Naive thymus-derived CD4-positive, alpha-beta T cell (primary cell): ENCODE results near the gene PTPRN2. TPM values are rescaled to one million over a fixed set of nuclear protein-coding genes. Genes with fewer than 3 reads are reported as not detected.
A peak's percentile ranks its signal among the peaks of the same experiment; 100 is the strongest.

Experiments
- ATAC-seq: fragments of 150-1000 bp; cut with Tn5 transposase; 2 replicates; pipeline ENCODE4 v1.10.0; 2021; ENCODE audit warnings: mild to moderate bottlenecking, moderate library complexity
- CTCF ChIA-PET: fragments of 350-600 bp; sonication (Branson Sonifier 250); formaldehyde crosslinking; loops from one replicate; lab custom pipeline; 2021; ENCODE audit warnings: antibody characterized with exemption; lab: Charles Lee
- POLR2A ChIA-PET: fragments of 350-600 bp; sonication (Branson Sonifier 250); formaldehyde crosslinking; loops from one replicate; lab custom pipeline; 2021; ENCODE audit warnings: antibody characterized with exemption, inconsistent platforms; lab: Charles Lee
- DNase-seq, 9 donors: peaks; one replicate each; pipeline versions ENCODE4 v3.0.0 to v3.0.0-alpha.2; 2020 to 2022; ENCODE audit warnings: mixed read lengths in 1 of 9
- H3K27ac ChIP-seq: one replicate; pipeline ENCODE4 v1.7.0; 2013; ENCODE audit warnings: mild to moderate bottlenecking, low read depth, low read length, moderate library complexity
- H3K27me3 ChIP-seq, 2 donors: one replicate each; pipeline ENCODE4 v1.7.0; 2013; ENCODE audit warnings: low read length in 2 of 2, mild to moderate bottlenecking in 2 of 2, moderate library complexity in 2 of 2; ENCODE audit not compliant: control insufficient read depth in 2 of 2, insufficient read depth in 2 of 2
- H3K36me3 ChIP-seq, 3 experiments: 1 replicate in 2 of 3; 2 replicates in 1 of 3; pipeline ENCODE4 v1.7.0; 2013; ENCODE audit warnings: low read length in 3 of 3, mild to moderate bottlenecking in 3 of 3, moderate library complexity in 1 of 3; ENCODE audit not compliant: insufficient read depth in 3 of 3, control insufficient read depth in 2 of 3
- H3K4me1 ChIP-seq, 2 donors: one replicate each; pipeline ENCODE4 v1.7.0; 2013; ENCODE audit warnings: low read length in 2 of 2, mild to moderate bottlenecking in 2 of 2, moderate library complexity in 1 of 2; ENCODE audit not compliant: control insufficient read depth in 2 of 2, insufficient read depth in 2 of 2
- H3K4me3 ChIP-seq: 2 replicates; pipeline ENCODE4 v1.7.0; 2013; ENCODE audit warnings: mild to moderate bottlenecking, low read length
- H3K9me3 ChIP-seq, 3 experiments: 1 replicate in 2 of 3; 2 replicates in 1 of 3; pipeline ENCODE4 v1.7.0; 2013; ENCODE audit warnings: low read length in 3 of 3; ENCODE audit not compliant: control insufficient read depth in 2 of 3
- H3K27ac Mint-ChIP-seq, 9 donors: one replicate each; pipeline ENCODE4 v1.8.0; 2020 to 2022; ENCODE audit warnings: mixed read lengths in 9 of 9, mild to moderate bottlenecking in 8 of 9, moderate library complexity in 5 of 9, inconsistent platforms in 2 of 9
- H3K27me3 Mint-ChIP-seq, 5 donors: one replicate each; pipeline ENCODE4 v1.8.0; 2021 to 2022; ENCODE audit warnings: mixed read lengths in 5 of 5, mild to moderate bottlenecking in 1 of 5
- H3K36me3 Mint-ChIP-seq, 5 donors: one replicate each; pipeline ENCODE4 v1.8.0; 2020 to 2022; ENCODE audit warnings: mixed read lengths in 5 of 5, mild to moderate bottlenecking in 3 of 5, inconsistent platforms in 1 of 5
- H3K4me1 Mint-ChIP-seq, 7 donors: one replicate each; pipeline ENCODE4 v1.8.0; 2020 to 2022; ENCODE audit warnings: mixed read lengths in 7 of 7, mild to moderate bottlenecking in 3 of 7, inconsistent platforms in 1 of 7
- H3K4me3 Mint-ChIP-seq, 10 donors: one replicate each; pipeline ENCODE4 v1.8.0; 2020 to 2022; ENCODE audit warnings: mild to moderate bottlenecking in 10 of 10, mixed read lengths in 10 of 10, moderate library complexity in 6 of 10, inconsistent platforms in 2 of 10
- H3K9me3 Mint-ChIP-seq, 11 donors: one replicate each; pipeline ENCODE4 v1.8.0; 2020 to 2022; ENCODE audit warnings: mixed read lengths in 11 of 11, mild to moderate bottlenecking in 4 of 11, inconsistent platforms in 1 of 11, moderate library complexity in 1 of 11
- intact Hi-C, 2 donors: fragments of 100-400 bp; cut with micrococcal nuclease; formaldehyde crosslinking; loops; one replicate each; pipeline ENCODE4 v1.15.1; 2023
- polyA plus RNA-seq, 2 donors: library from polyadenylated mRNA; unstranded; fragments of 300-500 nt; fragmentation: Illumina TruSeq; gene quantifications; one replicate each; pipeline ENCODE4 v1.2.3, GENCODE V29; 2021
- total RNA-seq, 6 experiments: library from RNA in 5 of 6; stranded (reverse) in 5 of 6; gene quantifications; 1 replicate in 5 of 6; 2 replicates in 1 of 6; pipeline ENCODE4 v1.2.3 and lab custom pipeline; 2021 to 2026

PTPRN2 gene
- total and polyA plus RNA-seq, 7 experiments from 2014 or later = 0.58 to 2.3 (median 1.4) TPM

DNA sequence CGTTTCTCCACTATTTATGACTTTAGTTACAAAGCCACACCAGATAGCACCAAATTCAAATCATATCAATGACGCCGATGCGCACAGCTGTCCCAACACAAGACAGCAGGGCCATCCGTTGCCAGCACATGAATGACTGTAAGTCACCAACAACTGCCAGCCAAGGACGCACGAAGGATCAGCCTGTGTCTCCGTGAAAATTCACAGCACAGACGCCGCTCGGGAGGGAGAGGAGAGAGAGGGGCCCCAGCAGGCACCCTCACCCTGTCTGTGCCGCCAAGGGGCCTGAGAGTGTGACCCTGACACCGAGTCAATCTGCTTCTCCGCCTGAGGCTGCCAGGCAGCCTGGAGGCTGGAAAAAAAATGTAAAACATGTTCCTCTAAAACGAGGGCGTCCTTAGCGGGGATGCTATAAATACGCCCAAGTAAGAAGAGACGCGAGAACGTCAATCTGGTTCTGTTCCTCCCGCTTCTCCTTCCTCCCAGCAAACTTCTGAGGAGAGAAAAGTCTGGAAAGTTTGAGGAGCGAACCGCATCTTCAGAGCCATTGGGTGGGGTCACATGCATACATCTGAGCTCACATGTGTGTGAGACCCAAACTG is 111.2 kb downstream of the PTPRN2 start:
- H3K4me3 Mint-ChIP-seq = no peak overlapping the region
- H3K27me3 Mint-ChIP-seq = peaks cover 0 to 27% (median 7%) of the 10 kb centered on the region in 5 donors
- H3K9me3 ChIP-seq = no peaks in the 10 kb centered on the region
- no peaks in the 10 kb centered on the region for H3K36me3 Mint-ChIP-seq
- no peak overlapping the region for H3K27ac Mint-ChIP-seq
- no peaks in the 10 kb centered on the region for H3K4me1 ChIP-seq
- no peak for DNase-seq
- no peaks in the 10 kb centered on the region for H3K36me3 ChIP-seq
- ChIA-PET POLR2A (no interaction called here), CTCF (no interaction called here)
- no peak for ATAC-seq
- no peak overlapping the region for H3K27ac ChIP-seq
- intact Hi-C loops = no loop called here
- H3K27me3 ChIP-seq = no peaks in the 10 kb centered on the region
- H3K4me3 ChIP-seq = no peak overlapping the region
- H3K9me3 Mint-ChIP-seq = peaks cover 0 to 3% (median 0%) of the 10 kb centered on the region in 11 donors
- H3K4me1 Mint-ChIP-seq = peaks cover 0 to 3% (median 0%) of the 10 kb centered on the region in 7 donors

DNA sequence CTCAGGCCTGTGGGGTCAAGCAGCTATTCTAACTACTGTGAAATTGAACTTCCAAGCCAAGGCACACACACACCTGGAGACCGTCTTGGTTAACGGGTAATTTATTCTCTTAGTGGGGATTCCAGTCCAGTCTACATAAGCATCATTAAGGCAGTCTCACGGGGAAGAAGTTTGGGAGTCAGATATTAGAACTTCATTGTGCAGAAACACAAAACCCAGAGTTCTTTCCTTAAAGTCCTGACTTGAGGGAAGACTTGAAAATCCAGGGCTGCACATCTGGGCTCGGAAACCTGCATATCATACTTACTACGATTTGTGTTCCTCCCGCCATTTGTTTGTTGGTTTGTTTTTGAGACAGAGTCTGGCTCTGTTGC is 112.0 kb downstream of the PTPRN2 start:
- H3K4me1 Mint-ChIP-seq = peaks cover 0 to 3% (median 0%) of the 10 kb centered on the region in 7 donors
- POLR2A ChIA-PET = no interaction called here
- no peak for ATAC-seq

DNA sequence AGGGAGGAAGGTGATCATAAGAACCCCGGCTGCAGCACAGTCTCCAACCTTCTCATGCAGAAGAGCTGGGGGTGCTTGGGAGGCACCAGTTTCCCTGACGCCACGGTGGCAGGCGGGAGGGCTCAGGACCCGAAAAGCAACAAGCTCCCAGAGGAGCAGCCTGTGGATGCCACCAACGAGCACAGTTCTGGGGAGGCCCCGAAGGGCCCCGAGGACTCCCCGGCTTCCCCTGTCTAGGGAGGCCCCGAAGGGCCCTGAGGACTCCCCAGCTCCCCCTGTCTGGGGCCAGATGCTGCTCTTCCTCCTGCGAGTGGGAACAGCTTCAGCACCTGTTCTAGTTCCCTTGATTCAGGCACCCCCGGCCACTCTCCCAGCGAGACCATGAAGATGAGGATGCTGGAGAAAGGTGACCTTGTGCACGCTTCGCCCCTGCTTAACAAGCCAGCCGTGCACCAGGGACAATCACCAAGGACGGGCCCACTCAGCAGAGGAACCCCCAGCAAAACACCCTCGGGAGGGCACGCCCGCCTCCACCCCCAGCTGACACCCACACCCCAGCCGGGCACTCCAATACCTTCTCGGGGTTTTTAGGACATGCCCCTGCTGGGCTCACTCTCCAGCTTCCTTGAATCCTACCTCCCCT is 112.5 kb downstream of the PTPRN2 start:
- H3K36me3 Mint-ChIP-seq = no peaks in the 10 kb centered on the region

More for the DNA sequence above, 112.0 kb downstream of the PTPRN2 start:
- DNase-seq = no peak
- CTCF ChIA-PET = no interaction called here
- Histone ChIP-seq H3K9me3 (no peaks in the 10 kb centered on the region), H3K4me3 (no peak overlapping the region), H3K36me3 (no peaks in the 10 kb centered on the region), H3K27ac (no peak overlapping the region), H3K27me3 (no peaks in the 10 kb centered on the region), H3K4me1 (no peaks in the 10 kb centered on the region)
- peak overlapping the region in 1 of 9 donors; percentile 49 for H3K27ac Mint-ChIP-seq
- no peak overlapping the region for H3K4me3 Mint-ChIP-seq
- peaks cover 0 to 3% (median 0%) of the 10 kb centered on the region in 11 donors for H3K9me3 Mint-ChIP-seq
- peaks cover 0 to 27% (median 7%) of the 10 kb centered on the region in 5 donors for H3K27me3 Mint-ChIP-seq
- intact Hi-C loops = no loop called here
- no peaks in the 10 kb centered on the region for H3K36me3 Mint-ChIP-seq

DNA sequence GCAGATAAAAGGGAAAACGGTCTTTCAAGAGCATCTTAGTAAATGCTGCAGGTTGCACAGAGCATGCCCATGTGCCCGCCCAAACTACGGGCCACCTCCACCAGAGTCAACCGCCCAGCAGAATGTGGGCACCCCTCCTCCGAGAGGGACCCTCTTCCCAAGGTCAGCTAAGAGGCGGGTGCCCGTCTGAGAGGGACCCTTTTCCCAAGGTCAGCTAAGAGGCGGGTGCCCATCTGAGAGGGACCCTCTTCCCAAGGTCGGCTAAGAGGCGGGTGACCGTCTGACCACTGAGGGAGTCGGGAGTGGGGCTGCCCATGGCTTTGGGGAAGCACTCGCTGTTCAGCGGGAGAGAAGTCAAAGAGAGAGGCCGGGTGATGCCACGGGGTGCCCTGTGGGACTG is 113.1 kb downstream of the PTPRN2 start:
- H3K4me1 Mint-ChIP-seq = peaks cover 0 to 3% (median 0%) of the 10 kb centered on the region in 7 donors
- no peak for ATAC-seq
- intact Hi-C loops = no loop called here
- no peaks in the 10 kb centered on the region for H3K4me1 ChIP-seq
- DNase-seq = no peak
- ChIA-PET CTCF (no interaction called here), POLR2A (no interaction called here)
- no peaks in the 10 kb centered on the region for H3K27me3 ChIP-seq
- no peak overlapping the region for H3K4me3 Mint-ChIP-seq
- H3K27ac Mint-ChIP-seq = no peak overlapping the region
- peaks cover 0 to 1% (median 0%) of the 10 kb centered on the region in 11 donors for H3K9me3 Mint-ChIP-seq
- H3K27me3 Mint-ChIP-seq = peaks cover 0 to 32% (median 13%) of the 10 kb centered on the region in 5 donors
- no peaks in the 10 kb centered on the region for H3K36me3 ChIP-seq
- no peaks in the 10 kb centered on the region for H3K36me3 Mint-ChIP-seq
- no peak overlapping the region for H3K27ac ChIP-seq
- no peaks in the 10 kb centered on the region for H3K9me3 ChIP-seq
- no peak overlapping the region for H3K4me3 ChIP-seq

More for the DNA sequence above, 112.5 kb downstream of the PTPRN2 start:
- ChIA-PET CTCF (no interaction called here), POLR2A (no interaction called here)
- Mint-ChIP-seq H3K4me1 (peaks cover 0 to 3% (median 0%) of the 10 kb centered on the region in 7 donors), H3K27ac (no peak overlapping the region), H3K9me3 (peaks cover 0 to 2% (median 0%) of the 10 kb centered on the region in 11 donors), H3K4me3 (no peak overlapping the region), H3K27me3 (peaks cover 0 to 27% (median 7%) of the 10 kb centered on the region in 5 donors)
- DNase-seq (no peak), ATAC-seq (no peak)
- intact Hi-C loops = no loop called here
- Histone ChIP-seq H3K4me1 (no peaks in the 10 kb centered on the region), H3K27me3 (no peaks in the 10 kb centered on the region), H3K4me3 (no peak overlapping the region), H3K36me3 (no peaks in the 10 kb centered on the region), H3K27ac (no peak overlapping the region), H3K9me3 (no peaks in the 10 kb centered on the region)

DNA sequence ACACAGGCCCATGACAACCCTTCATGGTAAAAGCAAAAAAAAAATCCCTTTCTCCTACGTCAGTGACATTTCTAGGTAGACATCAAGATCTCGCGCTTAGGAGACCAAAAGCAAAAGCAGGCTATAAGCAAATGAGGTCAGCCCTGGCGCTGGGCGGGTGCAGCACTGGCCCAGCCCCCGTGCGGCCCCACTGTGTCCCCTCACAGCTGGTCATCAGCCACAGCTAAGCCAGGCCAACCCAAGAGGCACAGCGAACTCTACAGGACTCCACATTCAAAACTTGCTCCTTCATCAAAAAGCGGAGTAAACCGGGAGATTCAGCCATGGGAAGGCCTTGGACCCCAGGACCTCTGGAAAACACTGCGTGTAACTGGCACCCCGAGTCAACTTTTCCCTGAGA is 113.7 kb downstream of the PTPRN2 start:
- ATAC-seq (no peak), DNase-seq (no peak)
- CTCF ChIA-PET = no interaction called here
- Histone ChIP-seq H3K4me3 (no peak overlapping the region), H3K4me1 (no peaks in the 10 kb centered on the region), H3K9me3 (no peaks in the 10 kb centered on the region), H3K27me3 (no peaks in the 10 kb centered on the region), H3K27ac (no peak overlapping the region), H3K36me3 (no peaks in the 10 kb centered on the region)
- intact Hi-C loops = no loop called here
- peaks cover 0 to 38% (median 17%) of the 10 kb centered on the region in 5 donors for H3K27me3 Mint-ChIP-seq
- H3K4me1 Mint-ChIP-seq = peaks cover 0 to 3% (median 0%) of the 10 kb centered on the region in 7 donors
- POLR2A ChIA-PET = no interaction called here
- no peak overlapping the region for H3K27ac Mint-ChIP-seq
- peaks cover 0 to 1% (median 0%) of the 10 kb centered on the region in 11 donors for H3K9me3 Mint-ChIP-seq
- no peak overlapping the region for H3K4me3 Mint-ChIP-seq
- no peaks in the 10 kb centered on the region for H3K36me3 Mint-ChIP-seq

DNA sequence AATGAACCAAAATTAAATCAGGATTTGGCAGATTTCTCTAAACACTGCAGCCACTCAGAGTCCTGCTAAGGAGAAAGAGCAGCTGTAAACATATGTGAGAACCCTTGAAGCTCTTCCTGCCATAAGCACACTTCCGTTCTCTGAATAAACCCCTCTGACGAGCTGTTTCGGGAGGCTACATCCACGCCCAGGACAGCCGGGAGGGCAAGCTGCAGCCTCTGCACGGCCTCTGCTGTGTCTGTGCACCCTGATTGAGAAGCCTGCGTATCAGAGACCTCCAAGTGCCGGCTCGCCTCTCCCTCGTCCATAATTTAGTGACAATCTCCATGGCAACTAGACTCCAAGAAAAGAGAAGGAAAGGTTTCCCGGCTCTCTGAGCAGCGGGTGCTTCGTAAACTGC is 114.4 kb downstream of the PTPRN2 start:
- ATAC-seq (no peak), DNase-seq (no peak)
- H3K27me3 Mint-ChIP-seq = peaks cover 0 to 40% (median 21%) of the 10 kb centered on the region in 5 donors
- ChIA-PET POLR2A (no interaction called here), CTCF (no interaction called here)
- H3K4me3 Mint-ChIP-seq = peak overlapping the region in 1 of 10 donors; percentile 29
- H3K27me3 ChIP-seq = no peaks in the 10 kb centered on the region
- H3K27ac ChIP-seq = no peak overlapping the region
- intact Hi-C loops = no loop called here
- H3K4me1 Mint-ChIP-seq = peaks cover 0 to 6% (median 0%) of the 10 kb centered on the region in 7 donors
- no peak overlapping the region for H3K4me3 ChIP-seq
- no peaks in the 10 kb centered on the region for H3K36me3 Mint-ChIP-seq
- H3K36me3 ChIP-seq = no peaks in the 10 kb centered on the region
- H3K27ac Mint-ChIP-seq = no peak overlapping the region
- peaks cover 0 to under 1% (median 0%) of the 10 kb centered on the region in 11 donors for H3K9me3 Mint-ChIP-seq
- no peaks in the 10 kb centered on the region for H3K4me1 ChIP-seq
- no peaks in the 10 kb centered on the region for H3K9me3 ChIP-seq

DNA sequence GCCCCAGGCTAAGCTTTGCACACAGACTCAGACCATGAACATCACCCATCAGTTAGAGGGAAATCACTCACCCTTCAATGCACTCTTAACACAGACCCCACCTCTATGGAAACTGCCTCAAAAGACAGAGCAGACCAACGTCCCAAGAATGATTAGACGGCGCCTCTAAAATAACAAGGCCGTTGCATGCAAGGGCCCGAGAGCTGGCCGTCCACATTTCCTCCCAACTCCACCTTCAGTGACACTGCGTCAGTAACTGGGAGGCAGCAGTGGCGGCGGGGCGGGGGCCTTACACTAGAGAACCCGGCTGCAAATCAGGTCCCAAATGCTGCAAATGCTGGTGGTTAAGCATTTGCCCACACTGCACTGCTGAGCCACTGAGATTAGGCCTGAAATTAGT is 115.0 kb downstream of the PTPRN2 start:
- H3K4me1 ChIP-seq = no peaks in the 10 kb centered on the region
- H3K27me3 ChIP-seq = no peaks in the 10 kb centered on the region
- ChIA-PET CTCF (no interaction called here), POLR2A (no interaction called here)
- intact Hi-C loops = no loop called here
- ATAC-seq (no peak), DNase-seq (no peak)
- no peak overlapping the region for H3K4me3 ChIP-seq
- Mint-ChIP-seq H3K4me3 (no peak overlapping the region), H3K9me3 (no peaks in the 10 kb centered on the region), H3K36me3 (no peaks in the 10 kb centered on the region), H3K27ac (no peak overlapping the region), H3K27me3 (peaks cover 0 to 38% (median 23%) of the 10 kb centered on the region in 5 donors), H3K4me1 (peaks cover 0 to 6% (median 0%) of the 10 kb centered on the region in 7 donors)
- H3K36me3 ChIP-seq = no peaks in the 10 kb centered on the region
- H3K9me3 ChIP-seq = no peaks in the 10 kb centered on the region
- no peak overlapping the region for H3K27ac ChIP-seq
